Stimulated activated CD4-positive, alpha-beta T cell treated with anti-CD3 and anti-CD28 coated beads, TNF-alpha, amount 100 ng/mL, for 1 hour (primary cell): ENCODE results near the gene BNIP5.

Source experiments
- DNase-seq, 3 donors: peaks; one replicate each; pipeline ENCODE4 v3.0.0-alpha.2; 2020; ENCODE audit warnings: low read depth in 3 of 3, low spot score in 1 of 3

Gene BNIP5

DNA sequence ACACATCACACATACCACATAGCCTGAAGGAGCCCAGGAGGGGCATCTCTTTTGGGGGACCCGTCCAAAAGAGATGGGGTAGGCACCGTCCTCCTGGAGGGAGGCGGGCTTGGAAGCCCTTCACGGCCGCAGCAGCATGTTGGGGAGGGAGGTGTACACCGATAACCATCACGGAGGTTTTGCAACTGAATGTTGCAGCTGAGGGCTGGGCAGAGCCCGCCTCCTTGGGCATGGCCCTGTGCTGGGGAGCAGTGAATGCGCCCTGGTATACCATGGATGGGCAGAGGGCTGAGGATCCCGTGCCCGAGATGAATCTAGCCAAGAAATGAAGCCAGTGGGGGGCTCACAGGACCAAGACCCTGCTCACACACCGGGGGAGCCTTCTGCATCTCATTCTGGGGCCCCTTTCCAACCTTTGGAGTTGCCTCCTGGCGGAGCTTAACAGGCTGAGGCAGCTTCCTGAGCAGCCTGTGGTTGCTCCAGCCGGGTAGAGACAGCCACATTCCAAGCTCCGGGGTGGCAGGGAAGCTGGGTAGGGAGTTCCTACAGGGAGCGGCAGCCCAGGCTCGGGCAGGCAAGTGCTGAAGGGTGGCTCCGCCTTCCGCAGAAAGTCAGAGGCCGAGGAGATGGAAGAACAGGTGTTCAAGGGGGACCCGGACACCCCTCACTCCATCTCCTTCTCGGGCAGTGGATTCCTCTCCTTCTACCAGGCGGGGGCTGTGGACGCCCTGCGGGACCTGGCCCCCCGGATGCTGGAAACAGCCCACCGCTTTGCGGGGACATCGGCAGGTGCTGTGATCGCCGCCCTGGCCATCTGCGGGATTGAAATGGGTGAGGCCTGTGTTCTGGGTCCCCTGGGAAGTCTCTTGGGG, 66.6 kb downstream of the BNIP5 start, which contains the start of gene PNPLA1:
Gene PNPLA1, plus strand, starts transcription at position 227 of the 872 bp plus-strand sequence. Its CDS starts 400 bp downstream, at position 627.
- DNase-seq = no peak

DNA sequence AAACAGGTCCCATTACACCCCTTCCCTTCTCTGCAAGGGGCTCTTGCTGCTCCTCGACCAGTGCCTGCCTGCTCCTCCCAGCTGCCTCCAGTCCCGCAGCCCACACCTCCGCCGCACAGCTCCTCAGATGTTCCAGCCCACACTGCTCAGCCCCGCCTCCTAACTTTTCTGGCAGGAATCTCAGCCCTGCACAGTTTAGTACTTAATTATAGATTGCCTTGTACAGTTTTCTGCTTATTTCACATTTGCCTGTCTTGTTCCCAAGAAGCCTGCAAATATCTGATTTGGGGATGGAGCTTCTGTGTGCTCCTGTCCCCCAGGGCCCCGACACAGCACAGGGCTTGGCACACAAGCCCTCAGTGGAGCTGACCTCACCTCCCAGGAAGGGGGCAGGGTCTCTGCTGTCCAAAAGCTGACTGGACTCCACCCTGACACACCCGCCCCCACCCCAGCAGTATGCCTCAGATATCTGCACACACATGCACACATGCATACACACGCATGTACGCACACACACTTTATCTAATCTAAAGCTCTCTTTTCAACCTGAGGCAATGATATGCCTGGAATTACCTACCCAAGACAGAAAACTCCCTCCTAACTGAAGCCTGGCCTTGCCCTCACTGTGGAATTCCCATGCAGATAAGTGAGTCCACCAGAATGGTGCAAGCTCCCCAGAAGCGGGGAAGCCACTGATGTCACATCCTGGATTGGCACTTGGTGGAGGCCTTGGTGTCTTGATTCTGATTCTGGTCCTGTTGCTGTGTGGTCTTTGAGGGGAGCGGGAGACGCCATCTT, 68.0 kb downstream of the BNIP5 start:
- DNase-seq = no peak

DNA sequence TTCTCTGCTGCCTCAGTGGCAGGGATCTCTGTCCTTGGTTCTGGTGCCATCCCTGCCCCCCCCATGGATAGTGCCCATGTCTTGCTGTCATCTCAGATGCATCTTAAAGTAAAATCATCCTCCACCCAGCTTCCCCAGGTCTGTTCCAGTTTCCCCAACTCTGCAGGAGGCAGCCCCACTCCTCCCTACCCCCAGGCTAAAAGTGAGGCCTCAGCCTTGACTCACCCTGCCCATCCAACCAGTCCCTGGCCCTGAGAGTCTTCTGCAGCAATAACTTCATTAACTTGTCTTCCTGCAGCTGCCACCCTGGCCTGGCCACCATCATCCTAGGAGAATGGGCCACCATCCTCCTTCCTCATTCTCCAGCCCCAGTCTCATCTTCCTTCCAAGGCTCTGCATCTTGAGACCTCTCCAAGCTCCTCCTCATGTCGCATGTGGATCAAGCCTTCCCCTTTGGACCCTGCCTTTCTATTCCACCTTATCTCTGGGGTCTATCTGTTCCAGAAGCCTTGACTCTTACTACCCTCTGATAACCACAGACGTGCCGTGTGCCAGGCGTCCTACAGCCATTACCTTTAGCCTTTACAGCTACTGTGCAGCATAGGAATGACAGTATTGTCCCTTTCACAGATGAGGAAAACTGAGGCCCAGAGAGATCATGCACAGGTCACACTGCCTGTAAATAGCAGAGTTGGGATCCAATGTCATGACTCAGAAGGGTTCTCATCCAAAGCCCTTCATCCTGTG, 68.8 kb downstream of the BNIP5 start:
- DNase-seq = no peak

DNA sequence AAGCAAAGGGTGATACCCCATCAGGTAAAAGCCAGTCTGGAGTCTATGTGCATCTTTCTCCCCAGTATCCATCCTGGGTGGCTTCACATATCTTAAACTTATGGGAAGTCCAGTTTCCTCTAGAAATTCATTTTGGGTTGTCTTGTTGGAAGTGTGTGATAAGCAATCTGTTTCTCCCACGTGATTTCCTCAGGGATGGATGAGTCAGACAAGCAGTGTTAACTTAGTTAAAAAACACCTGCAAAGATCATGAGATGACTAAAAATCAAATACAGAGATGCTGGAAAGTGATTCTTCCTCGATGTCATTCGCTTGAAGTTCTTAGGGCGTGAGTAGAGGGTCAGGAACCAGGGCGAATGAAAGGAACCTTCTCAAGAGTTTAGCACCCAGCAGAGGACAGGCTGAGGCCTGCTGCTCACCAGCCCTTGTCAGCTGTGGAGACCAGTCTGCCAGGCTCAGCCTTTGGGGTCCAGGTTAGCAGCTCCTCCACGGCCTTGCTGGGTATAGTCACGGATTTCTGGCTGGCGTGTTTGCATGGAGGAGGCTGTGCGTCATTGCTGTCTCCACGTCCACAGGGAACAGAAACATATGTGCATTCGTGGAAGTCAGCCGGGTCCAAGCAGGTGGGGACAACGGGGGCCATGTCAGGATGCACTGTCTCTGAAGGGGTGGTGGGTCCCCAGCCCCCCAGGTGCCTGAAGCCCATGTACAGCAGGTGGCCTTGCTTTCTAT, 69.6 kb downstream of the BNIP5 start:
- no peak for DNase-seq
